ENCODE data around the gene CELA2A. TPM values are rescaled to one million over a fixed set of nuclear protein-coding genes. Genes with fewer than 3 reads are reported as not detected.
"Not testable (repeated sequence)": the region's sequence is repeated elsewhere in the genome, so short reads cannot be mapped to it uniquely, and the experiment has no call there.

The CELA2A gene
- total RNA-seq, 2 experiments from 2014 or later: not detected

GRCh38 chr1:15510611-15511405, 54.3 kb downstream of the CELA2A start:
- no peak for ATAC-seq (ENCODE audit: poor library complexity)
- intact Hi-C loops (cut with DNase I, micrococcal nuclease): no loop called here

DNA sequence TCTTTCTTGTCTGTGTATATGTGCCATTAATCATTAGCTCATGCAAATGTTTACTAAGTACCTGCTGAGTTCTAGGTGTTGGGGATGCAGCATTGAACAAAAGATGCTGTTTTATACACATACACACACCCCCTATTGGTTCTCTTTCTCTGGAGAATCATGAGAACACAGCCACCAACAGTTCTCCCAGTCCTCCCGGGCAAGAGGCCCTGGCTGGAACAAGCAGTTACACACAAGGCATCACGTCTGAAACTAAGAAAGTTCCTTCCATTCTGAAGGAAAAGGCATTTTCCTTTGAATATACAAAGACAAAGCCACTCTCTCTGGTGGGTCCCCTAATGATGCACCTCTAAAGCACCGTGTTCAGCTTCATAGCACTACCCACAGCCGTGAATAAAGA, 56.7 kb downstream of the CELA2A start:
- Histone ChIP-seq H3K9me3 (ENCODE audit: control insufficient read depth in 1 of 2, insufficient read depth in 1 of 2, low read length in 2 of 2) (no peaks in the 10 kb centered on the region), H3K27ac (ENCODE audit: low read depth in 1 of 2, low read length in 2 of 2) (no peak overlapping the region), H3K36me3 (ENCODE audit: insufficient read depth, low read length) (peaks cover 33% of the 10 kb centered on the region), H3K4me1 (ENCODE audit: insufficient read depth, low read length) (peaks cover 12% of the 10 kb centered on the region), H3K27me3 (ENCODE audit: control insufficient read depth in 1 of 2, insufficient read depth in 2 of 2, low read length in 2 of 2) (no peaks in the 10 kb centered on the region), H3K4me3 (ENCODE audit: low read length) (no peak overlapping the region)
- H3K27ac Mint-ChIP-seq: no peak overlapping the region
- no peaks in the 10 kb centered on the region for H3K9me3 Mint-ChIP-seq
- DNase-seq: no peak
- H3K4me1 Mint-ChIP-seq (ENCODE audit: low read depth): peaks cover 28% of the 10 kb centered on the region
- no peak for TF ChIP-seq CTCF (IDR thresholded peaks at IDR 0.05)
- ChIA-PET POLR2A (no interaction called here), CTCF (interaction anchor here (1.6 kb wide), 1 partner anchor 12 kb away, joined by 3 read pairs; no protein-coding TSS in a partner anchor)
- H3K36me3 Mint-ChIP-seq (ENCODE audit: low read depth): peaks cover 65% of the 10 kb centered on the region
- ATAC-seq (ENCODE audit: poor library complexity): no peak
- no peaks in the 10 kb centered on the region for H3K27me3 Mint-ChIP-seq
- no peak overlapping the region for H3K4me3 Mint-ChIP-seq
- intact Hi-C loops (cut with DNase I, micrococcal nuclease): no loop called here

More at GRCh38 chr1:15510611-15511405, 54.3 kb downstream of the CELA2A start:
- ChIA-PET CTCF (no interaction called here), POLR2A (no interaction called here)
- Mint-ChIP-seq H3K27ac (no peak overlapping the region), H3K27me3 (no peaks in the 10 kb centered on the region), H3K9me3 (no peaks in the 10 kb centered on the region), H3K36me3 (ENCODE audit: low read depth) (peaks cover 53% of the 10 kb centered on the region), H3K4me3 (no peak overlapping the region), H3K4me1 (ENCODE audit: low read depth) (peaks cover 24% of the 10 kb centered on the region)
- H3K4me3 ChIP-seq (ENCODE audit: low read length): no peak overlapping the region
- no peak overlapping the region for H3K27ac ChIP-seq (ENCODE audit: low read depth in 1 of 2, low read length in 2 of 2)
- peaks cover 12% of the 10 kb centered on the region for H3K4me1 ChIP-seq (ENCODE audit: insufficient read depth, low read length)
- H3K36me3 ChIP-seq (ENCODE audit: insufficient read depth, low read length): peaks cover 25% of the 10 kb centered on the region
- no peak for TF ChIP-seq CTCF (IDR thresholded peaks at IDR 0.05)
- no peaks in the 10 kb centered on the region for H3K27me3 ChIP-seq (ENCODE audit: control insufficient read depth in 1 of 2, insufficient read depth in 2 of 2, low read length in 2 of 2)
- no peak for DNase-seq
- H3K9me3 ChIP-seq (ENCODE audit: control insufficient read depth in 1 of 2, insufficient read depth in 1 of 2, low read length in 2 of 2): no peaks in the 10 kb centered on the region

DNA sequence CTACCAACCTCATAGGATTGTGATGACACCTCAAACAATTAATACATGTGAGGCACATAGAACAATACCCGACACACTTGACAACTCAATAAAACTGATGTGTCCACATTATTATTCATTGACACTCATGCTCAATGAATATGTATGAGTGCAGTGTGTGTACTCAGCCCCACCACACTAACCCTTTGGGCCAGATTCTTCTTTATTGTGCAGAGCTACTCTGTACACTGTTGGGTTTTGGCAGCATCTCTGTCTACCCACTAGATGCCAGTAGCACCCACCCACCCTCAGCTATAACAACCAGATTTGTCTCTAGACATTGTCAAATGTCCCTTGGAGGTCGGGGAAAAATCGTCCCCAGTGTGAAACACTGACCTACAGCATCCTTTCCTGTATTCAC, 57.4 kb downstream of the CELA2A start:
- no peaks in the 10 kb centered on the region for H3K9me3 Mint-ChIP-seq
- ATAC-seq (ENCODE audit: poor library complexity): no peak
- CTCF ChIA-PET: interaction anchor here (1.6 kb wide), 1 partner anchor 12 kb away, joined by 3 read pairs; no protein-coding TSS in a partner anchor
- H3K4me1 Mint-ChIP-seq (ENCODE audit: low read depth): peaks cover 33% of the 10 kb centered on the region
- TF ChIP-seq CTCF (IDR thresholded peaks at IDR 0.05): no peak
- Histone ChIP-seq H3K4me3 (ENCODE audit: low read length) (no peak overlapping the region), H3K27me3 (ENCODE audit: control insufficient read depth in 1 of 2, insufficient read depth in 2 of 2, low read length in 2 of 2) (no peaks in the 10 kb centered on the region), H3K4me1 (ENCODE audit: insufficient read depth, low read length) (peaks cover 12% of the 10 kb centered on the region), H3K36me3 (ENCODE audit: insufficient read depth, low read length) (peaks cover 33% of the 10 kb centered on the region), H3K27ac (ENCODE audit: low read depth in 1 of 2, low read length in 2 of 2) (no peak overlapping the region), H3K9me3 (ENCODE audit: control insufficient read depth in 1 of 2, insufficient read depth in 1 of 2, low read length in 2 of 2) (no peaks in the 10 kb centered on the region)
- no peak overlapping the region for H3K4me3 Mint-ChIP-seq
- DNase-seq: no peak
- POLR2A ChIA-PET: no interaction called here
- no peaks in the 10 kb centered on the region for H3K27me3 Mint-ChIP-seq
- no peak overlapping the region for H3K27ac Mint-ChIP-seq
- intact Hi-C loops (cut with DNase I, micrococcal nuclease): no loop called here
- peaks cover 68% of the 10 kb centered on the region for H3K36me3 Mint-ChIP-seq (ENCODE audit: low read depth)

DNA sequence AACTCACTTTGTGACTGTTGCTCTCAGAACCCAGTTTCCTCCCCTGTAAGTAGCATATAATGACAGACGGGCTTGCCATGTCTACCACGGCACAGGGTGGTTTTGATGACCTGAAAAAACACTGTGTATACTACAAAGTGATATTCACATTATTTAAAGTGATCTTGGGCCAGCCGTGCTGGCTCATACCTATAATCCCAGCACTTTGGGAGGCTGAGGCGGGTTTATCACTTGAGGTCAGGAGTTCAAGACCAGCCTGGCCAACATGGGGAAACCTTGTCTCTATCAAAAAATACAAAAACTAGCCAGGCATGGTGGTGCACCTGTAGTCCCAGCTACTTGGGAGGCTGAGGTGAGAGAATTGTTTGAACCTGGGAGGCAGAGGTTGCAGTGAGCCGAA, 58.0 kb downstream of the CELA2A start:
- H3K4me3 Mint-ChIP-seq; H3K27ac Mint-ChIP-seq; H3K27me3 Mint-ChIP-seq; ATAC-seq (ENCODE audit: poor library complexity); H3K4me3 ChIP-seq (ENCODE audit: low read length); POLR2A ChIA-PET; CTCF ChIA-PET; H3K27ac ChIP-seq (ENCODE audit: low read depth in 1 of 2, low read length in 2 of 2); H3K9me3 ChIP-seq (ENCODE audit: control insufficient read depth in 1 of 2, insufficient read depth in 1 of 2, low read length in 2 of 2); H3K9me3 Mint-ChIP-seq; DNase-seq; intact Hi-C loops (cut with DNase I, micrococcal nuclease); H3K27me3 ChIP-seq (ENCODE audit: control insufficient read depth in 1 of 2, insufficient read depth in 2 of 2, low read length in 2 of 2): not testable (repeated sequence)
- H3K4me1 ChIP-seq (ENCODE audit: insufficient read depth, low read length): peaks cover 12% of the 10 kb centered on the region
- H3K36me3 ChIP-seq (ENCODE audit: insufficient read depth, low read length): peaks cover 33% of the 10 kb centered on the region
- Mint-ChIP-seq H3K36me3 (ENCODE audit: low read depth) (peaks cover 68% of the 10 kb centered on the region), H3K4me1 (ENCODE audit: low read depth) (peaks cover 33% of the 10 kb centered on the region)

All from CD4-positive, alpha-beta T cell (primary cell).